GM12872 (cell line): ENCODE results near the gene HERPUD1.

Source experiments
- TF ChIP-seq, protein P1 (sequence below): IDR thresholded peaks from 3 replicates; pipeline ENCODE4 v1.5.1; 2011; ENCODE audit warnings: low read depth, mild to moderate bottlenecking, low read length, moderate library complexity; ENCODE audit not compliant: insufficient read depth

HERPUD1 gene

GRCh38 chr16:56966093-56966475 lies 34.1 kb downstream of the HERPUD1 start:
- TF ChIP-seq, protein P1, sequence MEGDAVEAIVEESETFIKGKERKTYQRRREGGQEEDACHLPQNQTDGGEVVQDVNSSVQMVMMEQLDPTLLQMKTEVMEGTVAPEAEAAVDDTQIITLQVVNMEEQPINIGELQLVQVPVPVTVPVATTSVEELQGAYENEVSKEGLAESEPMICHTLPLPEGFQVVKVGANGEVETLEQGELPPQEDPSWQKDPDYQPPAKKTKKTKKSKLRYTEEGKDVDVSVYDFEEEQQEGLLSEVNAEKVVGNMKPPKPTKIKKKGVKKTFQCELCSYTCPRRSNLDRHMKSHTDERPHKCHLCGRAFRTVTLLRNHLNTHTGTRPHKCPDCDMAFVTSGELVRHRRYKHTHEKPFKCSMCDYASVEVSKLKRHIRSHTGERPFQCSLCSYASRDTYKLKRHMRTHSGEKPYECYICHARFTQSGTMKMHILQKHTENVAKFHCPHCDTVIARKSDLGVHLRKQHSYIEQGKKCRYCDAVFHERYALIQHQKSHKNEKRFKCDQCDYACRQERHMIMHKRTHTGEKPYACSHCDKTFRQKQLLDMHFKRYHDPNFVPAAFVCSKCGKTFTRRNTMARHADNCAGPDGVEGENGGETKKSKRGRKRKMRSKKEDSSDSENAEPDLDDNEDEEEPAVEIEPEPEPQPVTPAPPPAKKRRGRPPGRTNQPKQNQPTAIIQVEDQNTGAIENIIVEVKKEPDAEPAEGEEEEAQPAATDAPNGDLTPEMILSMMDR = no peak

DNA sequence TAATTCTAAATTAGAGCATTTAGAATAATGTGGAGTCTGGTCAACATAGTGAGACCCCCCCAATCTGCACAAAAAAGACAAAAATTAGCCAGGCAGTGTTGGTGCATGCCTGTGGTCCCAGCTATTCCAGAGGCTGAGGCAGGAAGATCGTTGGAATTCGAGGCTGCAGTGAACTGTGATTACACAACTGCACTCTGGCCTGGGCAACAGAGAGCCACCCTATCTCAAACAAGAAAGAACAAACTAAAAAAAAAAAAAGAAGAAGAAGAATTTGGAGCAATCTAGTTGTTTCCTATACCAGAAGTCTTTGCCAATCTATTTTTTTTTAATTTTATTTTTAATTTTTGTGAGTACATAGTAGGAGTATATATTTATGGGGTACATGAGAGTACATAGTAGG lies 35.8 kb downstream of the HERPUD1 start:
- TF ChIP-seq, protein P1 = no peak

- TF ChIP-seq, protein P1 = no peak
Measured at GRCh38 chr16:56969769-56970168, 37.8 kb downstream of the HERPUD1 start.

DNA sequence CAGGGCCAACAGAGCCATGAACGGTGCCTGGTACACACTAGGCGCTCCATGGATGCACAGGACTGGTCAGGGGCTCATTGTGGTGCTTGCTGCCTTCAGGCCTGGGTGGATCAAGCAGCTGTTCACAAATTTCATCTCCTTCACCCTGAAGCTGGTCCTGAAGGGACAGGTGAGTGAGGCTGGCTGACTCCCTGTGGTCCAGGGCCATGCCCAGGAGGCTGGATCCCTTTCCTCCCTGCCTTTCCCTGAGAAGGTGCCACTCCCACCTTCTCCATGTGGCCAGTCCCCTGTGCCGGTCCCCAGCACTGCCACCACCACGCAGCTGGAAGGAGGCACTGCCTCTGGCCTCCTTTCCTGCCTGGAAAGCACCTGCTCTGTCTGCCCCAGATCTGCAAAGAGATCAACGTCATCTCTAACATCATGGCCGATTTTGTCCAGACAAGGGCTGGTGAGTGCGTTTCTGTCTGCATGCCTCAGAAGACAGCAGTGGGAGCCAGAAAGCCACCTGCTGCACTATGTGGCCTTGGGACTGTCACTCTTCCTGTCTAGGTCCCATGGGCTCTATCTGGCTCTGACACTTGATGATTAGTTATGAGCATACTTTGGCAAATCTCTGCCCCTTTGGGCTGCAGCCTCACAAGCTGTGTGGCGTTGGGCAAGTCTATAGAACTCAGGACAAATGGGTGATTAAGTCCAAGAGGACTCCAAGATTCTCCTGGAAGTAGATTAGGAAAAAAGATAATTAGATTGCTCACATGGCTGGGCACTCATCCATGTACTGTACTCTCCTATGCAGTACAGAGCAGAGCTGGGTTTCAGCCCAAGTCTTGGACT lies 39.2 kb downstream of the HERPUD1 start:
- TF ChIP-seq, protein P1 = no peak

GRCh38 chr16:56971768-56972043 lies 39.8 kb downstream of the HERPUD1 start:
- TF ChIP-seq, protein P1 = no peak

- TF ChIP-seq, protein P1 = no peak
Measured at GRCh38 chr16:56972403-56973293, 40.7 kb downstream of the HERPUD1 start.

DNA sequence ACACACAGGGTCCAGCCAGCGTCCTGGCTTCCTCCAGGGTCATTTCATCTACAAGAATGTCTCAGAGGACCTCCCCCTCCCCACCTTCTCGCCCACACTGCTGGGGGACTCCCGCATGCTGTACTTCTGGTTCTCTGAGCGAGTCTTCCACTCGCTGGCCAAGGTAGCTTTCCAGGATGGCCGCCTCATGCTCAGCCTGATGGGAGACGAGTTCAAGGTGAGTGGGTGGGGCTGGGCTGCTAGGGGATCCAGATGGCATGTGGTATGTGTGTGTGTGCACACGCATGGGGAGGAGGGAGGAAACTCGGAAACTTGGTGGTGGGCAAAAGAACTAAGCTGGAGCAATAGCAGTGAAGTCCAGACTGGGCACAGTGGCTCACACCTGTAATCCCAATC lies 41.4 kb downstream of the HERPUD1 start:
- TF ChIP-seq, protein P1 = no peak
